SK-N-SH (cell line): ENCODE measurements around the gene AP1S1. TPM values are rescaled to one million over a fixed set of nuclear protein-coding genes. Genes with fewer than 3 reads are reported as not detected.

Experiments
- CTCF ChIA-PET: fragments of 300-600, 350-600 bp; formaldehyde crosslinking; extraction: SDS; loops from one replicate; lab custom pipeline; 2021; lab: Yijun Ruan, JAX
- POLR2A ChIA-PET: fragments of 350-600 bp; sonication (Branson Sonifier 250); formaldehyde crosslinking; extraction: SDS; loops from one replicate; lab custom pipeline; 2020; ENCODE audit warnings: antibody characterized with exemption, inconsistent platforms; lab: Yijun Ruan, JAX
- DNase-seq: peaks from one replicate; pipeline ENCODE4 v3.0.0; 2012
- H2AFZ ChIP-seq: fragments of 200-600 bp; sonication (generic); 2 replicates; pipeline ENCODE4 v1.8.1; 2016; ENCODE audit warnings: antibody characterized with exemption, mild to moderate bottlenecking, low read depth
- H3F3A ChIP-seq: fragments of 200-600 bp; sonication (generic); replicated peaks from 2 replicates; pipeline ENCODE3; 2016; ENCODE audit warnings: antibody characterized with exemption, mild to moderate bottlenecking; ENCODE audit not compliant: insufficient read depth
- H3K27ac ChIP-seq, 2 experiments: fragments of 200-500 bp in 1 of 2; fragments of 200-600 bp in 1 of 2; sonication (Bioruptor generic) in 1 of 2; sonication (generic), shearing (Covaris generic) in 1 of 2; 2 replicates each; pipeline versions ENCODE4 v1.5.1 to v1.6.1; 2014 to 2016; ENCODE audit warnings: low read depth in 2 of 2, inconsistent platforms in 1 of 2, low read length in 1 of 2, mild to moderate bottlenecking in 1 of 2, mixed read lengths in 1 of 2
- H3K27me3 ChIP-seq: fragments of 200-600 bp; sonication (generic), shearing (Covaris generic); 2 replicates; pipeline ENCODE4 v1.6.1; 2016; ENCODE audit warnings: mixed run types; ENCODE audit not compliant: insufficient read depth
- H3K36me3 ChIP-seq, 2 experiments: fragments of 200-500 bp in 1 of 2; fragments of 200-600 bp in 1 of 2; sonication (Bioruptor generic) in 1 of 2; sonication (generic) in 1 of 2; replicated peaks in 1 of 2; 2 replicates each; pipeline versions ENCODE3 to v1.5.1; 2014 to 2016; ENCODE audit warnings: low read length in 1 of 2, mild to moderate bottlenecking in 1 of 2; ENCODE audit not compliant: insufficient read depth in 2 of 2, control insufficient read depth in 1 of 2
- H3K4me1 ChIP-seq, 2 experiments: fragments of 200-500 bp in 1 of 2; fragments of 200-600 bp in 1 of 2; sonication (Bioruptor generic) in 1 of 2; sonication (generic), shearing (Covaris generic) in 1 of 2; 2 replicates each; pipeline versions ENCODE4 v1.5.1 to v1.6.1; 2014 to 2016; ENCODE audit warnings: low read depth in 1 of 2, low read length in 1 of 2, mixed run types in 1 of 2; ENCODE audit not compliant: insufficient read depth in 2 of 2, control insufficient read depth in 1 of 2
- H3K4me2 ChIP-seq: fragments of 200-600 bp; sonication (generic), shearing (Covaris generic); 2 replicates; pipeline ENCODE4 v1.6.1; 2017; ENCODE audit warnings: mixed run types
- H3K4me3 ChIP-seq, 2 experiments: fragments of 200-500 bp in 1 of 2; fragments of 200-600 bp in 1 of 2; sonication (Bioruptor generic) in 1 of 2; sonication (generic), shearing (Covaris generic) in 1 of 2; 2 replicates each; pipeline versions ENCODE4 v1.5.1 to v1.8.1; 2014 to 2016; ENCODE audit warnings: low read depth in 2 of 2, inconsistent platforms in 1 of 2, low read length in 1 of 2, mild to moderate bottlenecking in 1 of 2, mixed read lengths in 1 of 2, moderate library complexity in 1 of 2
- H3K79me2 ChIP-seq: fragments of 200-600 bp; sonication (generic); 2 replicates; pipeline ENCODE4 v1.8.1; 2017; ENCODE audit warnings: mild to moderate bottlenecking; ENCODE audit not compliant: insufficient read depth
- H3K9ac ChIP-seq: fragments of 200-600 bp; sonication (generic); 2 replicates; pipeline ENCODE4 v1.6.1; 2017; ENCODE audit warnings: mixed run types
- H3K9me2 ChIP-seq: fragments of 200-600 bp; sonication (generic); 2 replicates; pipeline ENCODE4 v1.6.1; 2017; ENCODE audit warnings: mixed run types
- H3K9me3 ChIP-seq: fragments of 200-600 bp; sonication (generic); 2 replicates; pipeline ENCODE4 v1.6.1; 2017; ENCODE audit warnings: mixed run types, mild to moderate bottlenecking, moderate library complexity
- H4K20me1 ChIP-seq: fragments of 200-600 bp; sonication (generic); 2 replicates; pipeline ENCODE4 v1.6.1; 2017; ENCODE audit warnings: mild to moderate bottlenecking, mixed run types; ENCODE audit not compliant: insufficient read depth
- CHD2 ChIP-seq: fragments of 150-350 bp; IDR thresholded peaks from 2 replicates; pipeline ENCODE4 v1.6.1; 2018; ENCODE audit warnings: low read length; ENCODE audit not compliant: partially characterized antibody
- EZH2phosphoT487 ChIP-seq: fragments of 200-600 bp; sonication (generic); IDR thresholded peaks from 2 replicates; pipeline ENCODE4 v1.6.1; 2017; ENCODE audit warnings: low read depth, mixed run types, mild to moderate bottlenecking, antibody characterized with exemption, moderate library complexity, borderline replicate concordance
- JUND ChIP-seq: IDR thresholded peaks from 2 replicates; pipeline ENCODE4 v1.4.0; 2012
- MXI1 ChIP-seq: IDR thresholded peaks from 2 replicates; pipeline ENCODE4 v1.6.1; 2012; ENCODE audit warnings: mild to moderate bottlenecking, low read depth, low read length, improper control_type of control experiment
- NFIC ChIP-seq: IDR thresholded peaks from 2 replicates; pipeline ENCODE4 v1.4.0; 2012; ENCODE audit warnings: borderline replicate concordance
- NRF1 ChIP-seq: IDR thresholded peaks from 2 replicates; pipeline ENCODE4 v1.6.1; 2012; ENCODE audit warnings: low read depth, mild to moderate bottlenecking, low read length
- RAD21 ChIP-seq: IDR thresholded peaks from 2 replicates; pipeline ENCODE4 v1.6.1; 2012; ENCODE audit warnings: mild to moderate bottlenecking, low read length
- RCOR1 ChIP-seq: fragments of 150-350 bp; IDR thresholded peaks from 2 replicates; pipeline ENCODE4 v1.6.1; 2017; ENCODE audit warnings: antibody characterized with exemption, low read length
- SIN3A ChIP-seq: IDR thresholded peaks from 2 replicates; pipeline ENCODE4 v1.6.1; 2012; ENCODE audit warnings: low read depth, mild to moderate bottlenecking, low read length, moderate library complexity, borderline replicate concordance
- TAF1 ChIP-seq: IDR thresholded peaks from 2 replicates; pipeline ENCODE4 v1.6.1; 2012; ENCODE audit warnings: low read depth, mild to moderate bottlenecking, low read length, moderate library complexity, borderline replicate concordance
- TCF12 ChIP-seq: IDR thresholded peaks from 2 replicates; pipeline ENCODE4 v1.4.0; 2012
- TEAD4 ChIP-seq: IDR thresholded peaks from 2 replicates; pipeline ENCODE4 v1.4.0; 2012; ENCODE audit warnings: mild to moderate bottlenecking, borderline replicate concordance; ENCODE audit not compliant: insufficient read depth
- WGBS: methylation state at CpG from one replicate; pipeline ENCODE4 v1.1.6; 2017; ENCODE audit warnings: low lambda C conversion rate; 5-methylcytosine and 5-hydroxymethylcytosine counted together
- polyA plus RNA-seq, 3 experiments: library from polyadenylated mRNA; depleted of rRNA; stranded (reverse); fragments of >200 nt; gene quantifications; 2 replicates each; pipeline ENCODE4 v1.2.3, GENCODE V29; 2012
- TF ChIP-seq, protein P1 (sequence below): IDR thresholded peaks from 2 replicates; pipeline ENCODE4 v1.6.1; 2012; ENCODE audit warnings: mild to moderate bottlenecking, low read depth, low read length, moderate library complexity
- TF ChIP-seq, protein P2 (sequence below): IDR thresholded peaks from 2 replicates; pipeline ENCODE4; 2012
- TF ChIP-seq, protein P3 (sequence below): IDR thresholded peaks from 2 replicates; pipeline ENCODE4 v1.4.0; 2012; ENCODE audit warnings: low read depth, borderline replicate concordance
- TF ChIP-seq, protein P4 (sequence below): IDR thresholded peaks from 2 replicates; pipeline ENCODE4 v1.4.0; 2012; ENCODE audit warnings: low read depth
- TF ChIP-seq, protein P5 (sequence below): IDR thresholded peaks from 2 replicates; pipeline ENCODE4 v1.4.0; 2012; ENCODE audit warnings: low read depth, borderline replicate concordance

The AP1S1 gene
- polyA plus RNA-seq, 1 of the 3 experiments (the other 2 are of a cell fraction): 616 TPM

DNA sequence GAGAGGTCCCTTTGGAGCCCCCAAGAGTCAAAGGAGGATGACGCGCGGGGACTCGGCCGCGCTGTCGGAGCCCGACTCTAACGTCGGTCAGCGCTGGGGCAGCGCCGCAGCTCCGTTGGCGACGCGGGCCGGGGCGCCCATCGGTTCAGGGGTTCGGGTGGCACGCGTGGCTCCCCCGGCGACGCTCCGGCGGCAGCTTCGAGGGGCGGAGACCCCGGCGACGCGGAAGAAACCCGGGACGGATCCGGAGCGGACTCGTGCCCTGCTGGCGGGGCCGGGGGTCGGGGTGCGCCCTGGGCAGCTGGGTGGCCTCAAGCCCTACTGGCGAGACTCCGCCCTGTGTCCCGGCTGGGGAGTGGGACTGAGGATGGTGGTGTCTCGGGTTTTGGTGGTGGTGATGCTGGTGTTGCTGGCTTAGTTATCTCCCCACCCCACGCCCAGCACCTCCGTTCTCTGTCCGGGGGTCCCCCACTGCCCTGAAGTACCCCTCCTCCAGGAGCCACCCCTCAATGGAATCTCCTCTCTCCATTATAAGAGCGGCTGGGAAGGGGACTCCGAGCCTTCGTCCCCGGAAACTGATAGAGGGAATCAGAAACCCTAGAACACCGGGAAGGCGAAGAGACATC is 26.0 kb downstream of the AP1S1 start, which contains the start of gene NAT16:
NAT16 (minus strand) TSS at position 164 of the 626 bp plus-strand sequence. CDS start 5,486 bp downstream, outside the sequence.
- Histone ChIP-seq H3K27me3 (peaks cover 28% of the 10 kb centered on the region), H3K9me2 (no peaks in the 10 kb centered on the region), H3K4me3 (peak within 1 kb of the TSS; percentile 48 to 49; a peak in 3 of 4 replicates), H3K36me3 (no peaks in the 10 kb centered on the region), H3K4me2 (peak within 1 kb of the TSS; percentile 72), H2AFZ (peak within 1 kb of the TSS; percentile 67; the same call in 1 of the 2 replicates), H3F3A (peaks cover 9% of the 10 kb centered on the region), H3K79me2 (no peaks in the 10 kb centered on the region)
- ChIA-PET CTCF (interaction anchor here (0.7 to 5.4 kb wide), 11 partner anchors 9 to 102 kb away, joined by 3 to 52 read pairs (median 5); partner anchors contain the start of genes FIS1 and VGF), POLR2A (interaction anchor here (0.5 to 1.7 kb wide), 7 partner anchors 9 to 36 kb away, joined by 3 to 9 read pairs (median 5); partner anchors contain the start of gene VGF)
- WGBS: 42% methylated on average over 13 of the region's 56 CpGs
- TF ChIP-seq SIN3A (no peak), NFIC (no peak), EZH2phosphoT487 (peak; percentile 55; the same call in 1 of the 2 replicates), JUND (no peak), MXI1 (peak; percentile 84), NRF1 (no peak), RCOR1 (no peak), RAD21 (no peak), TAF1 (no peak), CHD2 (no peak), TCF12 (no peak), TEAD4 (no peak)
- TF ChIP-seq, protein P1, sequence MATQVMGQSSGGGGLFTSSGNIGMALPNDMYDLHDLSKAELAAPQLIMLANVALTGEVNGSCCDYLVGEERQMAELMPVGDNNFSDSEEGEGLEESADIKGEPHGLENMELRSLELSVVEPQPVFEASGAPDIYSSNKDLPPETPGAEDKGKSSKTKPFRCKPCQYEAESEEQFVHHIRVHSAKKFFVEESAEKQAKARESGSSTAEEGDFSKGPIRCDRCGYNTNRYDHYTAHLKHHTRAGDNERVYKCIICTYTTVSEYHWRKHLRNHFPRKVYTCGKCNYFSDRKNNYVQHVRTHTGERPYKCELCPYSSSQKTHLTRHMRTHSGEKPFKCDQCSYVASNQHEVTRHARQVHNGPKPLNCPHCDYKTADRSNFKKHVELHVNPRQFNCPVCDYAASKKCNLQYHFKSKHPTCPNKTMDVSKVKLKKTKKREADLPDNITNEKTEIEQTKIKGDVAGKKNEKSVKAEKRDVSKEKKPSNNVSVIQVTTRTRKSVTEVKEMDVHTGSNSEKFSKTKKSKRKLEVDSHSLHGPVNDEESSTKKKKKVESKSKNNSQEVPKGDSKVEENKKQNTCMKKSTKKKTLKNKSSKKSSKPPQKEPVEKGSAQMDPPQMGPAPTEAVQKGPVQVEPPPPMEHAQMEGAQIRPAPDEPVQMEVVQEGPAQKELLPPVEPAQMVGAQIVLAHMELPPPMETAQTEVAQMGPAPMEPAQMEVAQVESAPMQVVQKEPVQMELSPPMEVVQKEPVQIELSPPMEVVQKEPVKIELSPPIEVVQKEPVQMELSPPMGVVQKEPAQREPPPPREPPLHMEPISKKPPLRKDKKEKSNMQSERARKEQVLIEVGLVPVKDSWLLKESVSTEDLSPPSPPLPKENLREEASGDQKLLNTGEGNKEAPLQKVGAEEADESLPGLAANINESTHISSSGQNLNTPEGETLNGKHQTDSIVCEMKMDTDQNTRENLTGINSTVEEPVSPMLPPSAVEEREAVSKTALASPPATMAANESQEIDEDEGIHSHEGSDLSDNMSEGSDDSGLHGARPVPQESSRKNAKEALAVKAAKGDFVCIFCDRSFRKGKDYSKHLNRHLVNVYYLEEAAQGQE: no peak
- TF ChIP-seq, protein P2, sequence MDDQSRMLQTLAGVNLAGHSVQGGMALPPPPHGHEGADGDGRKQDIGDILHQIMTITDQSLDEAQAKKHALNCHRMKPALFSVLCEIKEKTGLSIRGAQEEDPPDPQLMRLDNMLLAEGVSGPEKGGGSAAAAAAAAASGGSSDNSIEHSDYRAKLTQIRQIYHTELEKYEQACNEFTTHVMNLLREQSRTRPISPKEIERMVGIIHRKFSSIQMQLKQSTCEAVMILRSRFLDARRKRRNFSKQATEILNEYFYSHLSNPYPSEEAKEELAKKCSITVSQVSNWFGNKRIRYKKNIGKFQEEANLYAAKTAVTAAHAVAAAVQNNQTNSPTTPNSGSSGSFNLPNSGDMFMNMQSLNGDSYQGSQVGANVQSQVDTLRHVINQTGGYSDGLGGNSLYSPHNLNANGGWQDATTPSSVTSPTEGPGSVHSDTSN: no peak
- TF ChIP-seq, protein P3, sequence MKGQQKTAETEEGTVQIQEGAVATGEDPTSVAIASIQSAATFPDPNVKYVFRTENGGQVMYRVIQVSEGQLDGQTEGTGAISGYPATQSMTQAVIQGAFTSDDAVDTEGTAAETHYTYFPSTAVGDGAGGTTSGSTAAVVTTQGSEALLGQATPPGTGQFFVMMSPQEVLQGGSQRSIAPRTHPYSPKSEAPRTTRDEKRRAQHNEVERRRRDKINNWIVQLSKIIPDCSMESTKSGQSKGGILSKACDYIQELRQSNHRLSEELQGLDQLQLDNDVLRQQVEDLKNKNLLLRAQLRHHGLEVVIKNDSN: no peak
- TF ChIP-seq, protein P4, sequence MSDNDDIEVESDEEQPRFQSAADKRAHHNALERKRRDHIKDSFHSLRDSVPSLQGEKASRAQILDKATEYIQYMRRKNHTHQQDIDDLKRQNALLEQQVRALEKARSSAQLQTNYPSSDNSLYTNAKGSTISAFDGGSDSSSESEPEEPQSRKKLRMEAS: no peak
- TF ChIP-seq, protein P5, sequence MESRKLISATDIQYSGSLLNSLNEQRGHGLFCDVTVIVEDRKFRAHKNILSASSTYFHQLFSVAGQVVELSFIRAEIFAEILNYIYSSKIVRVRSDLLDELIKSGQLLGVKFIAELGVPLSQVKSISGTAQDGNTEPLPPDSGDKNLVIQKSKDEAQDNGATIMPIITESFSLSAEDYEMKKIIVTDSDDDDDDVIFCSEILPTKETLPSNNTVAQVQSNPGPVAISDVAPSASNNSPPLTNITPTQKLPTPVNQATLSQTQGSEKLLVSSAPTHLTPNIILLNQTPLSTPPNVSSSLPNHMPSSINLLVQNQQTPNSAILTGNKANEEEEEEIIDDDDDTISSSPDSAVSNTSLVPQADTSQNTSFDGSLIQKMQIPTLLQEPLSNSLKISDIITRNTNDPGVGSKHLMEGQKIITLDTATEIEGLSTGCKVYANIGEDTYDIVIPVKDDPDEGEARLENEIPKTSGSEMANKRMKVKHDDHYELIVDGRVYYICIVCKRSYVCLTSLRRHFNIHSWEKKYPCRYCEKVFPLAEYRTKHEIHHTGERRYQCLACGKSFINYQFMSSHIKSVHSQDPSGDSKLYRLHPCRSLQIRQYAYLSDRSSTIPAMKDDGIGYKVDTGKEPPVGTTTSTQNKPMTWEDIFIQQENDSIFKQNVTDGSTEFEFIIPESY: no peak
- TF ChIP-seq, all 33 proteins: peak for 2
- Histone ChIP-seq H3K27ac (peak within 1 kb of the TSS in 1 of 2 experiments; percentile 28; a peak in 1 of 4 replicates), H4K20me1 (no peaks in the 10 kb centered on the region), H3K4me1 (peaks cover 0 to 16% of the 10 kb centered on the region in 2 experiments; a peak in 1 of 4 replicates), H3K9ac (no peak within 1 kb of the TSS), H3K9me3 (no peaks in the 10 kb centered on the region)
- peak; percentile 89 for DNase-seq
